K562 (cell line): Measurements from ENCODE around the gene RUVBL2. TPM values are rescaled to one million over a fixed set of nuclear protein-coding genes. Genes with fewer than 3 reads are reported as not detected.

Source experiments
- CC2D1A ChIP-seq: fragments of 450-650 bp; IDR thresholded peaks from 2 replicates; pipeline ENCODE4 v1.6.1; 2017; ENCODE audit warnings: mild to moderate bottlenecking
- EWSR1 ChIP-seq: fragments of 450-650 bp; IDR thresholded peaks from 2 replicates; pipeline ENCODE4 v1.6.1; 2018; ENCODE audit warnings: borderline replicate concordance, mild to moderate bottlenecking, low read depth, moderate library complexity; ENCODE audit not compliant: partially characterized antibody
- FIP1L1 ChIP-seq: fragments of 200-400 bp; formaldehyde crosslinking; IDR thresholded peaks from 2 replicates; pipeline ENCODE4 v1.6.1; 2018; ENCODE audit warnings: mild to moderate bottlenecking, low read depth, low read length; ENCODE audit not compliant: poor library complexity, severe bottlenecking
- FOXJ2 ChIP-seq: fragments of 200-800 bp; sonication (Bioruptor generic); IDR thresholded peaks from 2 replicates; pipeline ENCODE4 v1.6.1; 2016; ENCODE audit warnings: missing genetic modification characterization, missing compliant biosample characterization
- GATAD2B ChIP-seq: fragments of 450-650 bp; IDR thresholded peaks from 2 replicates; pipeline ENCODE4 v1.6.1; 2017; ENCODE audit warnings: mild to moderate bottlenecking, borderline replicate concordance
- GTF2B ChIP-seq: IDR thresholded peaks from 2 replicates; pipeline ENCODE4 v1.6.1; 2011; ENCODE audit not compliant: insufficient read length; ENCODE audit errors: extremely low read depth
- HDAC1 ChIP-seq, 2 experiments: fragments of 450-650 bp; IDR thresholded peaks; 2 replicates each; pipeline ENCODE4 v1.6.1; 2016 to 2017; ENCODE audit warnings: inconsistent platforms in 1 of 2, mild to moderate bottlenecking in 1 of 2, moderate library complexity in 1 of 2
- HMG20A ChIP-seq: fragments of 450-650 bp; formaldehyde crosslinking; conservative IDR thresholded peaks from 2 replicates; pipeline ENCODE4 v1.4.0; 2020; ENCODE audit warnings: mild to moderate bottlenecking, mixed read lengths
- LARP7 ChIP-seq: fragments of 450-650 bp; IDR thresholded peaks from 2 replicates; pipeline ENCODE4 v1.6.1; 2016
- MTA1 ChIP-seq: fragments of 450-650 bp; IDR thresholded peaks from 2 replicates; pipeline ENCODE4 v1.6.1; 2017; ENCODE audit warnings: borderline replicate concordance
- PURB ChIP-seq: sonication (generic); formaldehyde crosslinking; IDR thresholded peaks from 2 replicates; pipeline ENCODE4 v1.9.0; 2021; ENCODE audit warnings: low read depth, mild to moderate bottlenecking, missing genetic modification reagents
- SIN3A ChIP-seq, 2 experiments: fragments of 150-350 bp in 1 of 2; IDR thresholded peaks; 2 replicates each; pipeline ENCODE4 v1.6.1; 2011 to 2016; ENCODE audit warnings: borderline replicate concordance in 2 of 2, low read depth in 2 of 2, low read length in 2 of 2, mild to moderate bottlenecking in 2 of 2, moderate library complexity in 2 of 2; ENCODE audit not compliant: control insufficient read depth in 1 of 2
- TEAD1 ChIP-seq, 2 experiments: fragments of 450-650 bp in 1 of 2; sonication (generic) in 1 of 2; formaldehyde crosslinking; IDR thresholded peaks; 2 replicates each; pipeline versions ENCODE4 v1.4.0 to v1.8.0; 2020 to 2022; ENCODE audit warnings: mild to moderate bottlenecking in 2 of 2, missing genetic modification reagents in 1 of 2
- ZBED1 ChIP-seq: IDR thresholded peaks from 2 replicates; pipeline ENCODE4 v1.6.1; 2014
- ZNF165 ChIP-seq: fragments of 250-450 bp; sonication (Bioruptor Pico); IDR thresholded peaks from 2 replicates; pipeline ENCODE4 v1.4.0; 2020; ENCODE audit warnings: borderline replicate concordance
- ZNF175 ChIP-seq: fragments of 200-800 bp; sonication (Bioruptor generic); IDR thresholded peaks from 2 replicates; pipeline ENCODE4 v1.6.1; 2016; ENCODE audit warnings: low read depth, mild to moderate bottlenecking, missing genetic modification characterization, missing compliant biosample characterization
- ZNF830 ChIP-seq: fragments of 250-450 bp; sonication (Bioruptor Pico); IDR thresholded peaks from 2 replicates; pipeline ENCODE4 v1.5.0; 2021; ENCODE audit warnings: mild to moderate bottlenecking
- polyA plus RNA-seq, 8 experiments: library from polyadenylated mRNA; depleted of rRNA in 4 of 8; stranded (reverse) in 5 of 8; unstranded in 3 of 8; fragments of >200 nt; fragmentation: Nextera tagmentation in 2 of 8; fragmentation: Illumina TruSeq in 1 of 8; extraction: Ambion mirVana in 2 of 8; extraction: Trizol in 1 of 8; gene quantifications; 2 replicates each; pipeline versions ENCODE4 v1.2.1 to v1.2.3, GENCODE V29; 2011 to 2014; ENCODE audit warnings: inconsistent platforms in 1 of 8, missing spikeins in 1 of 8
- total RNA-seq, 7 experiments: library from RNA; depleted of rRNA in 6 of 7; stranded (reverse); fragments of >200 nt in 6 of 7; fragmentation: Illumina TruSeq in 2 of 7; extraction: Trizol in 2 of 7; gene quantifications; 2 replicates each; pipeline versions ENCODE4 v1.2.1 to v1.2.3, GENCODE V29; 2011 to 2021; ENCODE audit warnings: low replicate concordance in 1 of 7
- TF ChIP-seq, protein P1 (sequence below), 2 experiments: fragments of 450-650 bp; IDR thresholded peaks; 2 replicates each; pipeline ENCODE4 v1.6.1; 2018; ENCODE audit warnings: mild to moderate bottlenecking in 2 of 2, low read depth in 1 of 2; ENCODE audit not compliant: partially characterized antibody in 2 of 2
- TF ChIP-seq, protein P2 (sequence below): sonication (generic); formaldehyde crosslinking; IDR thresholded peaks from 2 replicates; pipeline ENCODE4 v1.8.1; 2023; ENCODE audit warnings: mild to moderate bottlenecking, missing genetic modification reagents, moderate library complexity
- TF ChIP-seq, protein P3 (sequence below): sonication (generic); formaldehyde crosslinking; IDR thresholded peaks from 2 replicates; pipeline ENCODE4 v1.8.1; 2022; ENCODE audit warnings: missing genetic modification reagents

RUVBL2 gene
- total and polyA plus RNA-seq, 9 of the 15 experiments (the other 6 are each of a cell fraction or from before 2014, with no cell fraction given) = 71.4 to 453 (median 237) TPM

GRCh38 chr19:48965040-48965805 is 28.5 kb upstream of the RUVBL2 start, which contains the start of gene FTL (continued):
- TF ChIP-seq FOXJ2 (tag) (peak; percentile 70), GATAD2B (no peak), PURB (no peak), ZBED1 (peak; percentile 94), LARP7 (no peak), MTA1 (peak; percentile 60; the same call in 1 of the 2 replicates), SIN3A (IDR thresholded peaks at IDR 0.05; ENCODE audit: borderline replicate concordance in 2 of 2, control insufficient read depth in 1 of 2, low read depth in 2 of 2, low read length in 2 of 2) (peak; percentile 45 to 64; a peak in 3 of 4 replicates), HDAC1 (IDR thresholded peaks at IDR 0.05) (peak in 1 of 2 experiments; percentile 83; a peak in 3 of 4 replicates), TEAD1 (CRISPR knock-in tag; IDR thresholded peaks at IDR 0.05) (0 out of 4 replicates have a peak, but pooled peaks of 1 of the 2 experiments have one; percentile 13), HMG20A (no peak), ZNF165 (CRISPR knock-in tag) (no peak), ZNF175 (CRISPR knock-in tag) (peak; percentile 18; the same call in 1 of the 2 replicates), CC2D1A (peak; percentile 67), ZNF830 (CRISPR knock-in tag) (peak; percentile 75; the same call in 1 of the 2 replicates), EWSR1 (no peak), FIP1L1 (no peak), GTF2B (peak; percentile 86)
- TF ChIP-seq, protein P1, sequence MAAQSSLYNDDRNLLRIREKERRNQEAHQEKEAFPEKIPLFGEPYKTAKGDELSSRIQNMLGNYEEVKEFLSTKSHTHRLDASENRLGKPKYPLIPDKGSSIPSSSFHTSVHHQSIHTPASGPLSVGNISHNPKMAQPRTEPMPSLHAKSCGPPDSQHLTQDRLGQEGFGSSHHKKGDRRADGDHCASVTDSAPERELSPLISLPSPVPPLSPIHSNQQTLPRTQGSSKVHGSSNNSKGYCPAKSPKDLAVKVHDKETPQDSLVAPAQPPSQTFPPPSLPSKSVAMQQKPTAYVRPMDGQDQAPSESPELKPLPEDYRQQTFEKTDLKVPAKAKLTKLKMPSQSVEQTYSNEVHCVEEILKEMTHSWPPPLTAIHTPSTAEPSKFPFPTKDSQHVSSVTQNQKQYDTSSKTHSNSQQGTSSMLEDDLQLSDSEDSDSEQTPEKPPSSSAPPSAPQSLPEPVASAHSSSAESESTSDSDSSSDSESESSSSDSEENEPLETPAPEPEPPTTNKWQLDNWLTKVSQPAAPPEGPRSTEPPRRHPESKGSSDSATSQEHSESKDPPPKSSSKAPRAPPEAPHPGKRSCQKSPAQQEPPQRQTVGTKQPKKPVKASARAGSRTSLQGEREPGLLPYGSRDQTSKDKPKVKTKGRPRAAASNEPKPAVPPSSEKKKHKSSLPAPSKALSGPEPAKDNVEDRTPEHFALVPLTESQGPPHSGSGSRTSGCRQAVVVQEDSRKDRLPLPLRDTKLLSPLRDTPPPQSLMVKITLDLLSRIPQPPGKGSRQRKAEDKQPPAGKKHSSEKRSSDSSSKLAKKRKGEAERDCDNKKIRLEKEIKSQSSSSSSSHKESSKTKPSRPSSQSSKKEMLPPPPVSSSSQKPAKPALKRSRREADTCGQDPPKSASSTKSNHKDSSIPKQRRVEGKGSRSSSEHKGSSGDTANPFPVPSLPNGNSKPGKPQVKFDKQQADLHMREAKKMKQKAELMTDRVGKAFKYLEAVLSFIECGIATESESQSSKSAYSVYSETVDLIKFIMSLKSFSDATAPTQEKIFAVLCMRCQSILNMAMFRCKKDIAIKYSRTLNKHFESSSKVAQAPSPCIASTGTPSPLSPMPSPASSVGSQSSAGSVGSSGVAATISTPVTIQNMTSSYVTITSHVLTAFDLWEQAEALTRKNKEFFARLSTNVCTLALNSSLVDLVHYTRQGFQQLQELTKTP (IDR thresholded peaks at IDR 0.05; ENCODE audit: low read depth in 1 of 2, partially characterized antibody in 2 of 2) = peak in 1 of 2 experiments; percentile 93
- TF ChIP-seq, protein P2, sequence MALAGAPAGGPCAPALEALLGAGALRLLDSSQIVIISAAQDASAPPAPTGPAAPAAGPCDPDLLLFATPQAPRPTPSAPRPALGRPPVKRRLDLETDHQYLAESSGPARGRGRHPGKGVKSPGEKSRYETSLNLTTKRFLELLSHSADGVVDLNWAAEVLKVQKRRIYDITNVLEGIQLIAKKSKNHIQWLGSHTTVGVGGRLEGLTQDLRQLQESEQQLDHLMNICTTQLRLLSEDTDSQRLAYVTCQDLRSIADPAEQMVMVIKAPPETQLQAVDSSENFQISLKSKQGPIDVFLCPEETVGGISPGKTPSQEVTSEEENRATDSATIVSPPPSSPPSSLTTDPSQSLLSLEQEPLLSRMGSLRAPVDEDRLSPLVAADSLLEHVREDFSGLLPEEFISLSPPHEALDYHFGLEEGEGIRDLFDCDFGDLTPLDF = peak; percentile 93
- TF ChIP-seq, protein P3, sequence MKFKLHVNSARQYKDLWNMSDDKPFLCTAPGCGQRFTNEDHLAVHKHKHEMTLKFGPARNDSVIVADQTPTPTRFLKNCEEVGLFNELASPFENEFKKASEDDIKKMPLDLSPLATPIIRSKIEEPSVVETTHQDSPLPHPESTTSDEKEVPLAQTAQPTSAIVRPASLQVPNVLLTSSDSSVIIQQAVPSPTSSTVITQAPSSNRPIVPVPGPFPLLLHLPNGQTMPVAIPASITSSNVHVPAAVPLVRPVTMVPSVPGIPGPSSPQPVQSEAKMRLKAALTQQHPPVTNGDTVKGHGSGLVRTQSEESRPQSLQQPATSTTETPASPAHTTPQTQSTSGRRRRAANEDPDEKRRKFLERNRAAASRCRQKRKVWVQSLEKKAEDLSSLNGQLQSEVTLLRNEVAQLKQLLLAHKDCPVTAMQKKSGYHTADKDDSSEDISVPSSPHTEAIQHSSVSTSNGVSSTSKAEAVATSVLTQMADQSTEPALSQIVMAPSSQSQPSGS (CRISPR knock-in tag) = no peak
